ENCODE results near the gene NEK9.

DNA sequence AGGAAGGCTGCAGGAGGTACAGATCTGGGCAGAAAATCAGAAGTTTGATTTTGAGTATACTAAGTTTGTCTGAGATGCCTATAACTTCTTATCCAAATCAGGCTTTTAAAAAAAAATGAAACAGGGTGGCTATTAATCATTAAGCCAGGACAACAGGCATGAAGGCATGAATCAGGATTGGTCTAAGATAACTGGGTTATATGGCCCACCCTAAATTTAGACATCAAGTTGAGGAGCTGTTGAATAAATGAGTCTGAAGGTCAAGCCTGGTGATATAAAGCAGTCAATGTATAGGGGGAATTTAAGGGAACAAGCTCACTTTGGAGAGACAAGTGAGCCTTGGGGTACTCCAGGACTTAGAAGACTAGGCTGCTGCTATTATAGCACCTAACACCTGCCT is 28.6 kb downstream of the NEK9 start:
- no peak for TF ChIP-seq SREBF1 (IDR thresholded peaks at IDR 0.05; ENCODE audit: low read length)
- no peak for TF ChIP-seq POLR2A (IDR thresholded peaks at IDR 0.05; ENCODE audit: low read depth, low read length)
- TF ChIP-seq, protein P1, sequence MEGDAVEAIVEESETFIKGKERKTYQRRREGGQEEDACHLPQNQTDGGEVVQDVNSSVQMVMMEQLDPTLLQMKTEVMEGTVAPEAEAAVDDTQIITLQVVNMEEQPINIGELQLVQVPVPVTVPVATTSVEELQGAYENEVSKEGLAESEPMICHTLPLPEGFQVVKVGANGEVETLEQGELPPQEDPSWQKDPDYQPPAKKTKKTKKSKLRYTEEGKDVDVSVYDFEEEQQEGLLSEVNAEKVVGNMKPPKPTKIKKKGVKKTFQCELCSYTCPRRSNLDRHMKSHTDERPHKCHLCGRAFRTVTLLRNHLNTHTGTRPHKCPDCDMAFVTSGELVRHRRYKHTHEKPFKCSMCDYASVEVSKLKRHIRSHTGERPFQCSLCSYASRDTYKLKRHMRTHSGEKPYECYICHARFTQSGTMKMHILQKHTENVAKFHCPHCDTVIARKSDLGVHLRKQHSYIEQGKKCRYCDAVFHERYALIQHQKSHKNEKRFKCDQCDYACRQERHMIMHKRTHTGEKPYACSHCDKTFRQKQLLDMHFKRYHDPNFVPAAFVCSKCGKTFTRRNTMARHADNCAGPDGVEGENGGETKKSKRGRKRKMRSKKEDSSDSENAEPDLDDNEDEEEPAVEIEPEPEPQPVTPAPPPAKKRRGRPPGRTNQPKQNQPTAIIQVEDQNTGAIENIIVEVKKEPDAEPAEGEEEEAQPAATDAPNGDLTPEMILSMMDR (IDR thresholded peaks at IDR 0.05 in 2 of 3, conservative IDR thresholded peaks at IDR 0.05 in 1 of 3; ENCODE audit: control insufficient read depth in 2 of 3, extremely low read depth in 1 of 3, insufficient read depth in 1 of 3, low read depth in 3 of 3, low read length in 3 of 3) = no peak
- TF ChIP-seq ASH2L (IDR thresholded peaks at IDR 0.05; ENCODE audit: borderline replicate concordance, low read depth) = no peak
- no peak for TF ChIP-seq SIN3A (IDR thresholded peaks at IDR 0.05; ENCODE audit: low read depth, low read length)
- TF ChIP-seq POLR2AphosphoS2 (IDR thresholded peaks at IDR 0.05; ENCODE audit: low read depth, low read length) = no peak
- TF ChIP-seq, protein P2, sequence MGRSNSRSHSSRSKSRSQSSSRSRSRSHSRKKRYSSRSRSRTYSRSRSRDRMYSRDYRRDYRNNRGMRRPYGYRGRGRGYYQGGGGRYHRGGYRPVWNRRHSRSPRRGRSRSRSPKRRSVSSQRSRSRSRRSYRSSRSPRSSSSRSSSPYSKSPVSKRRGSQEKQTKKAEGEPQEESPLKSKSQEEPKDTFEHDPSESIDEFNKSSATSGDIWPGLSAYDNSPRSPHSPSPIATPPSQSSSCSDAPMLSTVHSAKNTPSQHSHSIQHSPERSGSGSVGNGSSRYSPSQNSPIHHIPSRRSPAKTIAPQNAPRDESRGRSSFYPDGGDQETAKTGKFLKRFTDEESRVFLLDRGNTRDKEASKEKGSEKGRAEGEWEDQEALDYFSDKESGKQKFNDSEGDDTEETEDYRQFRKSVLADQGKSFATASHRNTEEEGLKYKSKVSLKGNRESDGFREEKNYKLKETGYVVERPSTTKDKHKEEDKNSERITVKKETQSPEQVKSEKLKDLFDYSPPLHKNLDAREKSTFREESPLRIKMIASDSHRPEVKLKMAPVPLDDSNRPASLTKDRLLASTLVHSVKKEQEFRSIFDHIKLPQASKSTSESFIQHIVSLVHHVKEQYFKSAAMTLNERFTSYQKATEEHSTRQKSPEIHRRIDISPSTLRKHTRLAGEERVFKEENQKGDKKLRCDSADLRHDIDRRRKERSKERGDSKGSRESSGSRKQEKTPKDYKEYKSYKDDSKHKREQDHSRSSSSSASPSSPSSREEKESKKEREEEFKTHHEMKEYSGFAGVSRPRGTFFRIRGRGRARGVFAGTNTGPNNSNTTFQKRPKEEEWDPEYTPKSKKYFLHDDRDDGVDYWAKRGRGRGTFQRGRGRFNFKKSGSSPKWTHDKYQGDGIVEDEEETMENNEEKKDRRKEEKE (IDR thresholded peaks at IDR 0.05) = no peak
- no peak for TF ChIP-seq EZH2 (IDR thresholded peaks at IDR 0.05; ENCODE audit: borderline replicate concordance, control insufficient read depth, low read depth, low read length)
